ENCODE results near the gene COL25A1.
A peak's percentile ranks its signal among the peaks of the same experiment; 100 is the strongest.
"Not testable (repeated sequence)": the region's sequence is repeated elsewhere in the genome, so short reads cannot be mapped to it uniquely, and the experiment has no call there.

COL25A1 gene

DNA sequence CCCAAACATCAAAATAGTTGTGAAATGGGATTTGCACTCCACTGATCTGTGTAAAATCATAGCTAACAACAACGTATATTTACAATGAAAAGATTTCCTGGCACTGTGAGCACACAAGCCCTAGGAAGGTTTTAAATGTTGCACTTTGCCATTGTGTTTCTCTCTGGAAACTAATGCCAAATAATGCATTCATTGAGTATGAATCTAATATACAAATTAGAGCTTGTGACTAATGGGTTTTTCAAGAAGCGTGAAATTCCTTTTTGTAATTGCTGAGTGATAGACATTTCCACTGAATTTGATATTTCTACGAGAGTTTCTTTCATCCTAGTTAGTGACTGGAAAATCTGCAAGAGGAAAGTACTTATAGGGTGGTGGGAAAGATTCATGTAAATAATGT is 135.9 kb downstream of the COL25A1 start:
- no peak for DNase-seq

DNA sequence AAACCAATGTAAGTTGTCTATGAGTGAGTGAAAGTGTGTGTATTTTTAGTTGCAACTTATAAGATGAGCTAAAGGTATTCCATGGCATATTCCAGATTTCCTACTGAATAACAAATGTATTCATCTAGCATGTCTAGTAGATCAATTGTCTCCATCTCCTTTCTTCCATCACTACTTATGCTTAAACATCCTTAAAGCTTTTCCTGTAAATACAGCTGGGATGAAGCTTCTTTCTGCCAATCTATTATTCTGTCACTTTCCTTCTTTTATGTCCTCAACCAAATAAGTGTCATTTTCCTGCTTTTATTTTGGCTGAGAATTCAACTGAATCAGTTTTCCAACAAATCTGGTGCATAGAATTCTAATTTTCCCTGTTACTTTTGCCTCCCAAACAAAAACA is 136.3 kb downstream of the COL25A1 start:
- no peak for DNase-seq

DNA sequence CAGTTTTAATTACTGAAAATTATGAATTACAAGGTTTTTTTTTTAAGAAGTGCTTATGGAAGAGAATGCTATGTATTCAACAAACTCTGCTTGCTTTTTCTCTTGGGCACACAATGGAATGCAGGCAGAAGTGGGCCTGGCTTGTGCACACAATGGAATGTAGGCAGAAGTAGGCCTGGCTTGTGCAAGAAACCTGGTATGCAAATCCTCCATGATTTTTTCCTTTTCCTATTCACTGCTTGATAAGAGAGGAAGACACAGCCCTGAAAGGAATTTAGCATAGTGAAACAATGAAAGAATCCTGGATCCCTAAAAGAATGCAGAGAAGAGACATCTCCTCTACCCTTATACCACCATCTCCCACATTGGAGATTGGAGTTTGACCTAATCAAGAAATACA is 138.4 kb downstream of the COL25A1 start:
- no peak for DNase-seq

DNA sequence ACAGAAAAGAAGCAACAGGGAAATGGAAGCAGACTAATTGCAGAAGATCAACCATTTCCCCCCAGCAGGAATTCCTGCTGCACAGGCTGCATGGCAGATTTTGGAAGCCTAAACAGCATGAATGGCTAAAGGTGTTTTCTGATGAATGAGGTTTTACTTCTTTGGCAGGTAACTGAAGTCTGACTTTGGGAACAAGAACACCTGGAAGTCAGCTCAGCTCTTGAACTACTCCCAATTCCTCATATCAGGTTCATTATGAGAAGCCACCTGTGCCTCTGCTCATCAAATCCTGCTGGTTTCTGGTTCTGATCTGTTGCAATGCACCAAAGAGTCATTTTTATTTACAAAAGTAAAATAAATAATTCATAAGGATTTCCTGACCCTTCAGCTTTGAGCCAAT is 139.0 kb downstream of the COL25A1 start:
- no peak for DNase-seq

DNA sequence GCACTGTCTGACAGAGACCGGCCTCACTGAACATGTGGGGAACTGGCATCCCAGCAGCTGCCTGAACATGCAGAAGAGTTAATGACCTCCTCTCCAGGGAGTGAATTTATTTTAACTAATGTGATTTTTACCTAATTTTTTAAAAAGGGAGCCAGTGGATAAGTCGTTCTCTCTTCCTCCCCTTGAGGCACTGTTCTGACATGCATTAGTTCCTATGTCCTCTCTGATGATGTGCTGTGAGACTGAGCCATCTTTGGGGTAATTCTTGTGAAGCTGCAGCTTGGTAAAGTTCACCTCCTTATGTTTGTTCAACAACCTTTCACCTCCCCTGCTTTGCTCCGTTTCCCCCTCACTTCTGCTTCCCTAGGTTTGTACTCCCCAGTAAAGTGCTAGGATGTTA is 139.7 kb downstream of the COL25A1 start:
- DNase-seq = no peak

DNA sequence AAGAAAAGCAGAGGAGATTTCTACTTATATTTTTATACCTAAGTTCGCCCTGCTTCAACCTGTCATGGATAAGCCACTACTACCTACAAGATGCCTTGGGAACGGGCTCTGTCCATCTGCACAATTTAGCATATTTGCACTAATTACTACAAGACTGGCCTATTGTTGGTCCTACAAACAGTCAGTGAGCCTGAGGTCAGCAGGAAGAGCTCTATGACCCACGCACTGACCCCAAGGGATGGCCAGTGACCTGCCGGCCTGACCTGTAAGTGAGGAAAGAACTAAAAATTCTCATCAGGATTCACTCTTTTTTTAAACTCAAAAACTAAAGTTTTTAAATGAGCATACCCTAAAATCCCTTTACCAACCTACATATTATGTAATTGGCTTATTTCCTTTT is 142.0 kb downstream of the COL25A1 start:
- no peak for DNase-seq

DNA sequence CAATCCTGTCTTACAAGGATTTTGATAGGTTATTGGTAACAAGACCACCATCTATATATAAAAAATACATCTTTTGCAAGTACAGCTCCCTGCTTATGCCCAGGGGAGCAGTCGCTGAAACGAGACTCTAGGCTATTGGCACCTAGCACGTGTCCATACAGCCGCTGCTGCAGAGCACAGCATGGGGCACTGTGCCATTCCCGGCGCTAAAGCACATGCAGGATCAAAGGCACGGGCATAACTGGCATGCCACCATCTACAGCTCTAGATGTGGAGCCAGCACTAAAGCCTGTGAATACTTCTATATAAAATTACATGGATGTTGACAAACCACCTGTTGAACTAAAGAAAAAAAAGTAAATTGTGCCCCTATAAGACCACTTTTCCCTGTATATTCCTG is 144.8 kb downstream of the COL25A1 start:
- DNase-seq = no peak

DNA sequence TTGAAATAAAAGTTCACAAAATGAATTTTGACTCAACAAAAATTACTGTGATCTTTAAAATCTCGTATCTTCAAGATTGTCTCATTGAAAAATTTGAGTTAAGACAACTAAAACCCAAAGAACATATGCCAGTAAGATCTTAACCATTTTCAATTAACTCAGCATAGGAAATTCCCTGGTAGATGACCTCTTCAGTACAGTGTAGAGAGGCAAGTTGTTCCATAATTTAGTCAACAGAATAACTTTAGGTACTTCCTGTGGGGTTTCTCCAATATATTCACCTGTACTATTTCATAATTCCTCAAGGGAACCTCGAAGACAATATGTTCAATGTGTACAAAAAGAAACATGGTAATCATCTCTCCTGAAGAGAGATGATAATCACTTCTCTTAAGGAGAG is 145.3 kb downstream of the COL25A1 start:
- no peak for DNase-seq

DNA sequence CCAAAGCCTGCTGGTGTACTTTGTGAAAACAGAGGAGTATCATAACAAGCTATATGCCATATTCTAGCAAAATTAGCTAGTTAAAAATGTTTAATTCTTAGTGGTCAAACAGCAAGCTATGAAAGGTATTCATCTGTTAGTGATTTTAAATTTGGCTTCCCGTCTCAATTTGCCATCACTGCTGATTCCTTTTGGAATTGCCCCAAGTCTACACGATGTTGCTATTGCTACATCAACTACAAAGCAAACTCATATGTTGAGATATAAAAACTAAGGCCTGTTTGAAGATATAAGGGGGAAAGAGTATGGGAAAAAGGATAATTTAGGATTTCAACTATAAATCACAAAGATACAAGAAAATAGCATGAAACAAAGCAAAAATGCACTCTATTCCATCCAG is 146.1 kb downstream of the COL25A1 start:
- no peak for DNase-seq

DNA sequence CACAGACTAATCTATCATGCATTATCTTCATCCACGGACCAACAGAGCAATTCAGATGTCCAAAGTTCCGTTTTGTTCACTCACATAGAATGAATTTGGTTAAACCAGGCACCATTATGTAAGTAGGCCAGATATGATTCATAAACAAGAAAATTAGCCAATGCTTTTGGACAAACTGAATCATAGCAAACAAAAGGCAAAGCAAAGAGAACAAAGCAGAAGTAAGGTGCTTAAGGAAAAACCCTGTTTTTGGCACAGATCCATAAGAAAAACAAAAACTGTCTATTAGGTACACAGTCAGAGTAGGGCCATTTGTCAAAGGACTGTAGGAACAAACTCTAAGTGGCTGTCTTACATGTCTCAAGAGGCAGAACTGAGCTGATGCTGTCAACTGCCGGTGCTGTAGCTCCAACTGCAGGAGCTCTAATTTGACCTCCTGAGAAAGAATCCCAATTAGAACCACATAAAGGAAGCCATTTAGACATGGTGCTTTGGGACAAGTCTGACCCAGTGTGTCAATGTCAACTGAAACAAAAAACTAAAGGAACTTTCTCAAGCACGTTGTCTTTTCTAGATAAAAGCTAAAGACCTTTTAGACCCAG is 146.7 kb downstream of the COL25A1 start:
- peak; percentile 1 to 22 (median 14) for DNase-seq

DNA sequence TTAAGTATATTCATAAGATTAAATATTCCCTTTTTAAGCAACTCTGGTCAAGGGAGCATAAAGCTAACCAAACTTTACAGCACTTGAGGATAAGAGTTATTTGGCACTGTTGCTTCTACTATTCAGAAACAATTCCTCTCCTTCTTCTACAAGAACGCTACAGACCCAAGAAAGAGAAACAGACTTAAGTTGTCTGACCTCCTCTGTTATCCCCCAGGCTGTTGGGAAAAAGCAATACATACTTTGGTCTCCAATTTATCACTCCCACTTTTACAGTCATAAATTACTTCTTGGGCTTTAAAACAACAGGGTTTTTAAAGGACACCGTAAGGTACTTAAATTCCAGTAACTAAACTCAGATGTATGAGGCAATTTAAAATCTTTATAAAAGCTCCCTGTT is 147.4 kb downstream of the COL25A1 start:
- no peak for DNase-seq

DNA sequence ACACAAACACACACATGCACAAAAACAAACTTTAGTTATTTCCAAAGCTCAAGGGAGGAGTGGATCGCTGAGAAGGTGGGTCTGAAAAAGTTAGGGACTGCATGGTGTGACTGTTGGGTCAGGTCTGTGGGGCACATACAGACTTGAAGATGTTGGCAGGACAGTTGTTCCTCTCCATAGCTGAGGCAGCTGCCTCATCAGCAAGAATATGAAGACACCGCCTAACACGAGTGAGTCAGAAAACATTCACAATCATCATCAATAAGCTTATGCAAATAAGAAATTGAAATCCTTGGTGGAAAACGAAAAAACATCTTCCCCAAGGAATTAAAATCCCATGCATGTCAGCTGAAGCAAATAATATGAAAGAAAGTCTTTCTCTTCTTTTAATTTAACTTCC is 148.0 kb downstream of the COL25A1 start:
- no peak for DNase-seq

DNA sequence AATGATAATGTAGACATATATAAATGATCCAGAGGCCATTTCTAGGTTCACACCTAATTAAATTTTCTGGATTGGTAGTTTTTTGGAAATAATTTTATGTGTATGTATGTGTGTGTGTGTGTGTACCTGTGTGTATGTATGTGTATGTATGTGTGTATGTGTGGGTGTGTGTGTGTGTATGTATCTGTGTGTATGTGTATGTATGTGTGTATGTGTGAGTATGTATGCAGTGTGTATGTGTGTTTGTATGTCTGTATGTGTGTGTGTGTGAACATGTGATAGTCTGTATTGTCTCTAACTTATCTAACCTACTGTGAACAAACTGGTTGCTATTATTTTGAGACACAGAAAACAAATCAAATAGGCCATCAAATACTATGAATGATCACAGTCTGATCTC is 152.6 kb downstream of the COL25A1 start:
- no peak for DNase-seq

DNA sequence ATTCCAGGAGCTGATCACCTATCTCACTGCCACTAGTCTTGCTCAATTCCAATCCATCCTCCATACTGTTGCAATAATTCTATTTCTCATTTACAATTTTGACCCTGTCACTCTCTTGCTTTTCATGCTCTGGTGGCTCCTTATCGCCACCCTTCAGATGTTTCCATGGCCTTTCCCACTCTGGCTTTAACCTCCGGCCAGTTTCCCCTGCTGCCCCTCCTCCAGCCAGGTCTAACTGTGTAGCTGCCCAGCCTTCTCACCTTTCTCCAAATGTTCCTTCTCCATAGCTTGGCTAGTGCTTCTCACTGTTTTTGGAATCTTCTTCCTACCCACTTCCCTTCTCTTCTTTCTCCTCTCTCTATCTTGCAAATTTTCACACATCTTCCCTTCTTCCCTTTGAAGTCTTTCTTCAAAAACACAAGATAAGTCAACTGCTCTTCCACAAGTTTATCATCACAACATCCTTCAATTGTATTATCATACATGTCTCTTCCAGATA is 153.8 kb downstream of the COL25A1 start:
- no peak for DNase-seq

DNA sequence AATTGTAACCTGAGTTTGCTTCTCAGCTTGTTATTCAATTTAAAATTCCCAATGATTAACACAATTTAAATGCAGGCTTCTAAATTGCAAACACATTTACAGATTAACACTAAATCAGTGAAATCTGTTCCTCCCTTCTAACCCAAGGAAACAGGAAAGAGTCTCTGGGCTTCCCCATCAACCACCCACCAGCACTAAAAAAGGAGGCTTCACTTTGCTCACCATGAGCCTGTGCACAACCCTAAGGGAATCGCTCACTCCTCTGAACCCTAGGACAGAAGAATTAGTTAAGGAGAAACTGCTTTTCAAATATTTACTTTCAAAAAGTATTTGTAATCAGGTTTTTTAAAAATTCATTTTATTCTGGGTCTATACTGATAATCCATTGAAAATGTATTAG is 155.3 kb downstream of the COL25A1 start:
- DNase-seq = peak in 1 of 3 donors; percentile 1

DNA sequence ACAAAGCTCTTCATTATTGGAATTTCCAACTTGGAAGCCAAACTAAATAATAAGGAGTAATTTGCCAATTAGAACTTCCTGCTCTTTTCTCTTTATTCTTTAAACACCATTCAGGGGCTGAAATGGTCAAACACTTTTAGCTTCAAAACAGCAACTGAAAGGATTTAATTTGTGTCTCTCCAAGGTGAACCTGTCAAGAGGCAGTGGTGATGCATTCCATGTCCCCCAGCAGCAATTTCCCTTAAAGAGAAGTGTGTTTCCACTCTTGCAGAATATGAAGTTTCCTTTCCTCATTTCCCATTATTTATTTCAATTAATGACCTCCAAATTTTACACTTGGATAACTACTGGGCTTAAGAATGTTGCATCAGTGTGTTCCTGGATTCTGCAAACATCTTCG is 156.0 kb downstream of the COL25A1 start:
- DNase-seq = no peak

DNA sequence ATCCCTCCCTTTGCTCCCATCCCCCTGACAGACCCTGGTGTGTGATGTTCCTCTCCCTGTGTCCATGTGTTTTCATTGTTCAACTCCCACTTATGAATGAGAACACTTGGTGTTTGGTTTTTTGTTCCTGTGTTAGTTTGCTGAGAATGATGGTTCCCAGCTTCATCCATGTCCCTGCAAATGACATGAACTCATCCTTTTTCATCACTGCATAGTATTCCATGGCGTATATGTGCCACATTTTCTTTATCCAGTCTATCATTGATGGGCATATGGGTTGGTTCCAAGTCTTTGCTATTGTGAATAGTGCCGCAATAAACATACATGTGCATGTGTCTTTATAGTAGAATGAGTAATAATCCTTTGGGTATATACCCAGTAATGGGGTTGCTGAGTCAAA is 164.3 kb downstream of the COL25A1 start:
- DNase-seq = not testable (repeated sequence)

DNA sequence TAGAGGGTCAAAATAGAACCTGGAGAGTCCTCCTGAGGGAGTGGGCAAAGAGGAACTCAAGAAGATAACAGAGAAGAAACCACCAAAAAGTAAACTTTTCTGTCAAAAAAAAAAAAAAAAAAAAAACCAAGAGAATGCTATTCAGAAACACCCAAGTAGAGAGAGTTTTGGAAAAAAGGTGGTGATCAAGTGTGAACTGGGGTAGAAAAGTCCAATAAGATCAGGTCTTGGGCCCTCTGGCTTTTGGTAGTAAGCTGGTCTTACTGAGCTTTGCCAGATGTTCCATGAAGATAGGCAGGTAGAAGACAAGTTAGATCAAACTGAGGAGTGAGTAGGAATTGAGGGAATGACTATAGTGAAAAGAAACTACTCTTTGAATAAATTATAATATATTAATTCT is 167.5 kb downstream of the COL25A1 start:
- no peak for DNase-seq

DNA sequence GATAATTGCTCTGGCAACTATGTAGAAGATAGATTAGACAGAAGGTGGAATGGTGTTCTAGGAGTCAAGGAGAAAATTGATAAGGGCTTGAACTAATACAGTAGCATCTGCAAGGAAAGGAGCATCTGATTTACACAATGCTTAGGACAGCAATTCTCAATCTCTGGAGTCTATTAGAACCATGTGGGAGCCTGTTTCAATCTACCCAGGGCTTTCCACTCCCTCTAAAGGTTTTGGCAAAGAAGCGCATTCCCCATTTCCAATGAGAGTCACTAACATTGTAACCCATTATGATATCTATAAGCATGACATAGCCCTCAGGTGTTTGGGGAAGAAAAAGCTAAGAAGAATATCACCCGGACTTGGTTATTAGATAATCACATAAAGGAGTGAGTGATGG is 168.2 kb downstream of the COL25A1 start:
- DNase-seq = no peak

DNA sequence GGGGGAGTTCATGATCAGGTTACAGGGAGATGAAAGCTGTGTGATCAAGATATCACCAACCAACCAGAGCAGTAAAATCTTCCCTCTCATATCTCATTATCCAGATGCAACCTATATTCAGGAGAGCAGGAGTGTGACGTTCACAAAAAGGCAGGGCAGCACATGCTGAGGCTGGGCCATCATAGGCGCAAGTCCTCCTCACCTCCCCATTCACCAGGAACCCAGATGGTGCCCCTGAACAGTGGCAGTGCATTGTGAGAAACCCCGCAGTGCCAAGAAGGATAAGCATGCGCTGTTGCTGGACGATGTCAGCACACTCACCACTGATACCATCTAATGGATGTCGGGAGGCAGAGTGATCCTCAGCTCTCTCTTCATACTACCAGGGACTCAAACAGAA is 170.9 kb downstream of the COL25A1 start:
- DNase-seq = no peak

DNA sequence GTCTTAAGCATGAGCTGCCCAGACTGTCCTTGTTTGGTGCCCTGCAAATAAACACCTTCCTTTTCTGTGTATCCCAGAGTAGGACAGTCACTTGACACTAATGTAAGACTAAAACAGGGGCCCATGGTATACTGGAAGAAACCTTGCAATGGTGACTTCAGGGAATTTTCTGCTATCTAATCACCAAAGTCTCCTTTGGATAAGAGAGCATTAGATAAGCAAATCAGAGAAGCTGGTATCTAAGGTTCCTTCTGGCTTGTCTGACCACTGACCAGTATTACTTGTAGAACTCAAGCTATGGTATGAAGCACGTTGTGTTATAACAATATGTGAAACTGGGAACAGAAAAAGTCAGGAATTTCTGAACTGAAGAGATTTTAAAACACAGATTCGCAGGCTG is 173.9 kb downstream of the COL25A1 start:
- no peak for DNase-seq

DNA sequence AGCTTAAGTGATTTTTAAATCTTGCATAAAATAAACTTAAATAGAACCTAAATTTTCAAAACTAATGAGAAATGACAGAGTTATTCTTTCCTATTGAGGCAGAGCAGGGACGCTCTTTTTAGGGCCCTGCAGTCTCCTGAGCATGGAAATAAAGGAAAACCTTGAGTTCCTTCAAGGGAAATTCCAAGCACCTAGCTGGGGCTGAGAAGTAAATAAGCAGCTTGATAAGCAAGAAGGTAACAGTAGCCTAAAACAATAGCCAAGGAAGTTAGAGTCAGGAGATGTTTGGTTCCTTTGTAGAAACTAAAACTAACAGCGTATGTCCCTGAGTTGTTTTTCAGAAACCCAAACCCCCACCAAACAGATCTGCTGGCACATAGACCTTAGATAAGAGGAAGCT is 174.6 kb downstream of the COL25A1 start:
- no peak for DNase-seq

DNA sequence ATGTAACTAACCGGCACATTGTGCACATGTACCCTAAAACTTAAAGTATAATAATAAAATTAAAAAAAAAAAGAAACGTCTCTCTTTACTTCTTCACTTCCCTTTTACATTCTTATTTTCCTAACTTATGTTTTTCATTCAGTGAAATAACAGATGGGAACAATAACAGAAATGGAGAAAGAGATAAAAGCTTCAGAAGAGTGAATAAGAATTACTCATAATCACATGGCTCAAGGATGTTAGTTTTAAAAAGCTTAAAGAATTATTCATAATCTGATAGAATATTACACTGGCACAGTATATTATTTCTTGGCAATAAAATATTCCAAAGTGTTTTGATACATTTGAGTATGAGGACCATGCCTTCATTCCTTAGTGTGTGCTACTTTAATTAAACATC is 175.6 kb downstream of the COL25A1 start:
- DNase-seq = no peak

DNA sequence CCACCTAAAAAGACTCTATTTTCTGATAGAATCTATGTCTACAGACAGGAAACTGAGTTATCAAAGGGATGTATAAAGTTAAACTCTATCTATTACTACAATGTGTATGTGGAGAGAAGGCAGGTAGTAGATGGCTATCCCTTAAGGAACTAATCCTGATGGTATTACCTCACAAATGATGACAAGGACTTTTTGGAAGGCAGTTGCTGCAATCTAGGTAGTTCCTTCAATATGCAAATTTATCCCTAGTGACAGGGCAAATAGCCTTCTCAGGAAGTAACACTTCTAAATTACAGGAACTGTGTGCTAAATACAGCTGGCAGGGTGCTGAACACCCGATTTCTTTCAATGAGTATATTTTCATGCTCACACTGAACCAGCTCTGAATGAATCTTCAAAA is 177.4 kb downstream of the COL25A1 start:
- DNase-seq = peak; percentile 5 to 51 (median 23)

DNA sequence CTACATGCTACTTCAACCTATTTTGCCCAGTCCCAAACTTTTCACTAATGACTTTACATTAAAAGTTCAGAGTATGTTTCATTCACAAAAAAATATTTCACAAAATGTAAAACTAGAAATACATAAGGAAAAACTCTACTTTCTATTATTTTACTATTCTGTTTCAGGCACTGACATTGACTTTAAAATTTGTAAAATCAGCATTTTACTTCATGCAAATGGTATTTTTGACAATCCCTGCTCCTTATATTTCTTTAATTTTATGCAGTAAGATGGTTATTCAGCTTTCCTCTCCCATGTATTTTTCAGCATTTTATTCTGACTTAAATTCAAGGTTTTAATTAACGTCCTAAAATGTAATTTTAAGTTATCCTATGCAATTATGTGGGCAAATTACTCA is 178.5 kb downstream of the COL25A1 start:
- no peak for DNase-seq

DNA sequence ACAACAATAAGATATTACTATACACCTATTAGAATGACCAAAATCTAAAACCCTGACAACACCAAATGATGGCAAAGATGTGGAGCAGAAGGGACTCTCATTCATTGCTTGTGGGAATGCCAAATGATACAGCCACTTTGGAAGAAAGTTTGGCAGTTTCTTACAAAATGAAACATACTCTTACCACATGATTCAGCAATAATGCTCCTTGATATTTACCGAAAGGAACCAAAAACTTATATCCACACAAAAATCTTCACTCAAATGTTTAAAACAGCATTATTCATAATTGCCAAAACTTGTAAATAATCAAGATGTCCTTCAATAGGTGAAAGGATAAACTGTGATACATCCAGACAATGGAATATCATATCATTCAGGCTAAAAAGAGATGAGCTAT is 180.9 kb downstream of the COL25A1 start:
- DNase-seq = no peak

Measured in suppressor macrophage treated with lipopolysaccharide for 1 hour (primary cell).